ENCODE data around the gene SCN2A. TPM values are rescaled to one million over a fixed set of nuclear protein-coding genes. Genes with fewer than 3 reads are reported as not detected.

The SCN2A gene
- total RNA-seq, 4 donors from 2014 or later = under 0.01 to 0.38 (median 0.27) TPM

GRCh38 chr2:165313509-165313908 is 74.3 kb downstream of the SCN2A start:
- TF ChIP-seq, protein P1, sequence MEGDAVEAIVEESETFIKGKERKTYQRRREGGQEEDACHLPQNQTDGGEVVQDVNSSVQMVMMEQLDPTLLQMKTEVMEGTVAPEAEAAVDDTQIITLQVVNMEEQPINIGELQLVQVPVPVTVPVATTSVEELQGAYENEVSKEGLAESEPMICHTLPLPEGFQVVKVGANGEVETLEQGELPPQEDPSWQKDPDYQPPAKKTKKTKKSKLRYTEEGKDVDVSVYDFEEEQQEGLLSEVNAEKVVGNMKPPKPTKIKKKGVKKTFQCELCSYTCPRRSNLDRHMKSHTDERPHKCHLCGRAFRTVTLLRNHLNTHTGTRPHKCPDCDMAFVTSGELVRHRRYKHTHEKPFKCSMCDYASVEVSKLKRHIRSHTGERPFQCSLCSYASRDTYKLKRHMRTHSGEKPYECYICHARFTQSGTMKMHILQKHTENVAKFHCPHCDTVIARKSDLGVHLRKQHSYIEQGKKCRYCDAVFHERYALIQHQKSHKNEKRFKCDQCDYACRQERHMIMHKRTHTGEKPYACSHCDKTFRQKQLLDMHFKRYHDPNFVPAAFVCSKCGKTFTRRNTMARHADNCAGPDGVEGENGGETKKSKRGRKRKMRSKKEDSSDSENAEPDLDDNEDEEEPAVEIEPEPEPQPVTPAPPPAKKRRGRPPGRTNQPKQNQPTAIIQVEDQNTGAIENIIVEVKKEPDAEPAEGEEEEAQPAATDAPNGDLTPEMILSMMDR (IDR thresholded peaks at IDR 0.05; ENCODE audit: low read depth) = no peak

GRCh38 chr2:165328272-165328671 is 89.1 kb downstream of the SCN2A start:
- TF ChIP-seq, protein P1 (IDR thresholded peaks at IDR 0.05; ENCODE audit: low read depth) = no peak

DNA sequence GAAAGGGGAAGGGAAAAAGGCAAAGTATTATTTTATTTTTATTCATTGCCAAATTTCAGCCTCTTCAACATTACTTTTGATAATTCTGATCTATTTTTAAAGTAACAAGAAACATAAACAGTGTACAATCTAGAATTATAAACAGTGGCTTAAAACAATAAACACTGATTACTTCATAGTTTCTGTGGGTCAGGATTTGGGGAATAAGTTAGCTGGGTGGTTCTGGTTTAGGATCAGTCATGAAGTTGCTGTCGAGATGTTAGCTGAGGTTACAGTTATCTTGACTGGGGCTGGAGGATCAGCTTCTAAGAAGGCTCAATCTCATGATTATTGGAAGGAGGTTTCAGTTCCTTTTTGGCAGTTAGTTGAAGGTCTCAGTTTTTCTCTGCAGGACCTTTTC is 109.2 kb downstream of the SCN2A start:
- TF ChIP-seq, protein P1 (IDR thresholded peaks at IDR 0.05; ENCODE audit: low read depth) = no peak

DNA sequence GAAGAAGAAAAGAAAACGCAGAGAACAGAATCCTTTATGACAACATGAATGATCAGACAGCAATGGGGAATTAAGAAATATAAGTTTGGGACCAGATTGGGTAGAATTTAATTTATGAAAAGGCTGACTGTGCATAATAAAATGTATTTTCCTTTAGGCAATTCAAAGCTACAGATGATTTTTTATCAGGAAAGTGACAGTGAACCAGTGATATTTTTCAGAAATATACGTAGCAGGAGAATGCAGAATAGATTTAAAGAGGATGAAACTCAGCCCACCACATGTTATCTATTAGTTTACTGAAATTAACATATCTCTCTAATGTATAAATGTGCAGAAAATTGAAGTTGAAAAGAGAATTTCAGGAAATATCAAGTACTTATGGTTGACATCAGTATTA is 110.0 kb downstream of the SCN2A start:
- TF ChIP-seq, protein P1 (IDR thresholded peaks at IDR 0.05; ENCODE audit: low read depth) = no peak

DNA sequence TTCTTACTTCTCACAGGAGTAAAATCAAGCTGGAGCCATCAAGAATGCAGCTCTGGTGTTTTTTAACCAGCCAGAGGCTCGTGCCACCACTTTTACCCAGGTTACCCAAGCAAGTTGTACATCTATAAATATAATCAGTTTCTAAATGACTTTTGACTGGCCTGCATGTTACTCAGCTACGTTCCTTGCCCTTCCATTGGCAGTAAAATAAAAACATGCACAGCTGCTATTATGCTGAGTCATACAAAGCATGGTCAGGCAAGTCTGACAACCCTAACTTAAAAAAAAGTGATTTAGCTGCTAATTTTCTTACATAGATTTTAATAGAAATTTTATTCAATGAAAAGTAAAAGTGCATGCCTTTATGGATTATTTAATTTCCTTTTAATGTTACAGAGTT is 118.5 kb downstream of the SCN2A start:
- TF ChIP-seq, protein P1 (IDR thresholded peaks at IDR 0.05; ENCODE audit: low read depth) = no peak

- TF ChIP-seq, protein P1 (IDR thresholded peaks at IDR 0.05; ENCODE audit: low read depth) = no peak
These were observed 122.3 kb downstream of the SCN2A start for GRCh38 chr2:165361514-165361913.

- TF ChIP-seq, protein P1 (IDR thresholded peaks at IDR 0.05; ENCODE audit: low read depth) = no peak
These were observed 130.1 kb downstream of the SCN2A start for GRCh38 chr2:165369131-165369897.

All from subcutaneous adipose tissue (tissue), 4 donors.